SW480 (cell line): ENCODE data around the gene DAZAP2.

Experiments used
- DNase-seq: peaks from one replicate; pipeline ENCODE4 v3.0.0-alpha.2; 2016; ENCODE audit warnings: low spot score

The DAZAP2 gene, protein sequence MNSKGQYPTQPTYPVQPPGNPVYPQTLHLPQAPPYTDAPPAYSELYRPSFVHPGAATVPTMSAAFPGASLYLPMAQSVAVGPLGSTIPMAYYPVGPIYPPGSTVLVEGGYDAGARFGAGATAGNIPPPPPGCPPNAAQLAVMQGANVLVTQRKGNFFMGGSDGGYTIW

DNA sequence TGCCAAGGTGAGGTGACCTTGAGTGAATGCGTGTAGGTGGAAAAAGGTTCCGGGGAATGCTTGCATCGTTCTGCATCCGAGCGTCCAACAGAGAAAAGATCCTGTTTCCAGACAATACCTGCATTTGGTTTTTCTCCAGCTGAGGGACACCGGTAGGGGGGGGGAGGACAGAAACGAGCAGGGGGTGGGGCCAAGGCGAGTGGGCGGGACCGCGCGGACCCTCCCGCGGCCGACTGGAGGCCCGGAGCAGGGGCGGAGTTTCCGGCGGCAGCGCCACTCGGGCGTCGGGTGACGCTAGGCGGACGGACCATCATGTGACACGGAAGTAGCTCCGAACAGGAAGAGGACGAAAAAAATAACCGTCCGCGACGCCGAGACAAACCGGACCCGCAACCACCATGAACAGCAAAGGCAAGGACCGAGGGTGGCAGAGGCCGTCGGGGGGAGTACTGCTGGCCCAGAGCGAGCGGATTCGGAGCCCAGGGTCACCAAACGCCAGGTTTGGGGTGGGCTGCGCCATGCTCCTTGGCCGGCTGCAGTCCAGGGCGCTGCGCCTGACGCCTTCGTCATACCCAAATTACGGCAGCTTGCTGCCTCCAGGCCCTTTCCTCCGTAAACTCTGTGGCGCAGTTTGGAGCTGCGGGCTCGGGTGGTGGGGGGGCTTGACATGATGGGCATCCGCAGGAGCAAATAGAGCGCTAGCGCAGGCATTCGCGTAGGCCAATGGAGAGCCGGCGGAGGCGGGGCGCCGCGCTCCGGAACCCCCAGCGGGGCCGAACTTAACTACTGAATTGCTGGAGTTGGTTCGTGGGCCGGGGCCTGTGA is at the start of gene DAZAP2:
Gene DAZAP2 (plus strand): TSS at position 317 of the 825 bp plus-strand sequence. CDS start 82 bp downstream, at position 399.
- peak; percentile 94 for DNase-seq

DNA sequence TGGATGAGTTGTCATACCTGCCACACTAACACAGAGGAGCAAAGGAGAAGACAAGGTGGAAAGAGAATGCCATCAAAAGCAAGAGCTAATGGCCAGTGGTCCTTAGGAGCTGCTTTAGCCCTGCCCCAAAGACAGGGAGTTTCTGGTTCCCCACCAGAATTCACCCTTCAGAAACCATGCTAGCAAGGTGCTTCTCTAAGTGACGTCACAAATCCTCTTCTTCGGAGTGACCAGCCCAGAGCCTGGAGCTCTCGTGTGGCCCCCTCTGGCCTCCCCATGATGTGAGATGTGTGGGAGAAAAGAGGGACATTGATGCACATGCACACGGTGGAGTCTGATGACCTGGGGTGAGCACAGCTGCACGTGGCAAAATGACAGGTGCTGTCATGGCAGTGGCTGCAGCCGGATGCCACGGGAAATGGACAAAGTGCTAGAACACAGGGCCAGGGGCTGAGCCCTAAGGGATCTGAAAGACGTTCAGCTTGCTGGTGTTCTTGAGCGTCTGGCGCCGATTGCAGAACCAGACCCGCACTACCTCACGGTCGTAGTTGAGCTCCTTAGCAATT is 48.8 kb upstream of the DAZAP2 start:
- DNase-seq: no peak

DNA sequence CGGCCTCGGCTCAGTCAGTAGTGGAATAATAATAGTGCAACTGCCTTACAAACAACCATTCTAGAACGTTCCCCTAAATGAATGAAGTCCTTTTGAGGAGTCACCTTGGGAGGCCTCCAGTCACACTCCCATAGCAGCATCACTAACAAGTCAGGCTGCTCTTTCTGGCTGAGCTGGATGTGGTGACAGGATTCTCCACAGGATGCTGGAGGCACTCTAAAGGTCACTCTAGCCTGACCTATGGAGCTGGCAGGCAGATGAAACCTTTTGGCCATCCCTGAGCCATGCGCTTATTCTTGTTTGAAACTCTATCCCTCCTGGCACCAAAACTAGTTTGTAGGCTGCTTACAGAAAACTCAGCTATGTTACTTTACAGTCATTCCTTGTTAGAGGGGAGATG is 47.8 kb upstream of the DAZAP2 start:
- DNase-seq: no peak

DNA sequence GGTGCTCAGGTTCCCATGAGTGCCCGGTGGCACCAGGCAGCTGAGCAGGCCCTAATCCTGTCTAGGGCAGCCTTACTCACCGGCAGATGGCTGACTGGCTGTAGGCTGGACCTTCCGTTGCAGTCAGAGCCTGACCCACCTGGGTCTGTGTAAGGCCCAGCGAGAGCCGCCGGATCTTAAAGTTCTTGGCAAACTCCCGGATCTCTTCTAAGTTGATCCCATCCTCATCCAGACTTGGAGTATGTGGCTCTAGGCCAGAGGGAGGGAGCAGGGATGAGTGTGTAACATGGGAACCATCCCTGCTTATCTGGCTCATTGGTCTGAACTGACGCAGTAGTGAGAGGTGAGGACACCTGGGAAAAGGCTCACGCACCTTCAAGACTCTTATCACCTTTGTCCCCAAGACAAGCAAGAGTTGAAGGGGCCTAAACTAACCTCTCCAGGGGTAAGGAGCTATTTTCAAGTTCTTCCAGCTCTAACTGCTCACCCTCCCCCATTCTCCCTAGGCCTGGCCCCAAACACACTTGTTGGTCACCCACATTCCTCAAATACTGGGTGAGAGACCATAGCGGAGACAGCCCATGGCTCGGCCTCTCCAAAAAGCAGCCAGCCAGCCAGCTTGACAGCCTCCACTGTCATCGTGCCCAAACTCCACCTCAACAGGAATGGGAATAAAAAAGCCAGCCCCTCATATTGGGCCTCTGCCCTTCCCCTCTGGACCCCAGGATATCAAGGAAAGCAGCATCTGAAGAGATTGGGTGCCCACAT is 46.9 kb upstream of the DAZAP2 start:
- DNase-seq: no peak

DNA sequence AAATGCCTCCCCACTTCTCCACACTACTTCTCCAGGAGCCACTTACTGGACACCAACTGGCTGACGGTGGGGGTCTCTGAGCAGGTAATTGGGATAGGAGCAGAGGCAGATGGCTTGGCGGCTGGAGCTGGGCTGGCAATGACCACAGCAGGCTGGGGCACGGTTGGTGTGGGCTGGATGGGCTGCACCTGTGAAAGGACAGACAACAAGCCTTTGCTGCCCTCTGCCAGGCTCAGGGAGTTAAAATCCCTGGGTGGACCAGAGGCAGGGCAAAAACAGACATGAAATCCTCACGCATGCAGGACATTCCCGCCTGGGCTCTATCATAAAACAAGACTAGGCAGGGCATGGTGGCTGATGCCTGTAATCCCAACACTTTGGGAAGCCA is 46.3 kb upstream of the DAZAP2 start:
- no peak for DNase-seq

DNA sequence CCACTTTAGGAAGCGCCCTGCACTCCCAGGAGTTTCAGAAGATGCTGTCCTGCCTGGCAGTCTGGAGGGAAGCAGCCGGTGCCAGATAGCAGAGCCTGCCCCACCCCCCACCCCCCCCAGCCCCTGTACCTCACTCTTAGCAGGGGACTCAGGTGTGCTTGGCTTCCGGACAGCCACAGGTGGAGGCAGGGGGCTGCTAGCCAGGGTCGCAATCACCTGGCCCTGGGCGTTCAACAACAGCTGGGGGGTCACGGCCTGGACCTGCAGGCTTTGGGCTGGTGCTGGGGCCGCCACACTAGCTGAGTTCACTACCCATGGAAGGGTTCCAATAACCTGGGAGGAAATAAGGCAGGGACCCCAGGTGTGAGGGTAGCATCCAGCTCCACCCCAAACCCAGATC is 42.8 kb upstream of the DAZAP2 start:
- no peak for DNase-seq

DNA sequence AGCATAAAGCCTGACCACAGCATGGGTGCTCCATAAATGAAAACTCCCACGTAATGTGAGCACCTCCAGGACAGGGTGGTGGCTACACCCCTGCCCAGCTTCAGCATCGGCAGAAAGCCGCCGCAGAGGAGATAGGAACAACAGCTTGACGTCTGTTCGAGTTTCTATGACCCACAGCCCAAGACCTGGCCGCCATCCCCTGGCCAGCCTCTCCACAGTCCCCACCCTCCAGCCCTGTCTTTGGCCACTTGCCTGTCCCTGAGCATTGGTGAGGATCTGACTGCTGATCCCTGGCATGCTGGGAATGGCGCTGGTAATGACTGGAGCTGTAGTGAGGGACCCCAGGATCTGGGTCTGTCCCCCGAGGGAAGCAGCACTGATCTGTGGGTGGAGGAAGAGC is 42.1 kb upstream of the DAZAP2 start:
- DNase-seq: no peak

DNA sequence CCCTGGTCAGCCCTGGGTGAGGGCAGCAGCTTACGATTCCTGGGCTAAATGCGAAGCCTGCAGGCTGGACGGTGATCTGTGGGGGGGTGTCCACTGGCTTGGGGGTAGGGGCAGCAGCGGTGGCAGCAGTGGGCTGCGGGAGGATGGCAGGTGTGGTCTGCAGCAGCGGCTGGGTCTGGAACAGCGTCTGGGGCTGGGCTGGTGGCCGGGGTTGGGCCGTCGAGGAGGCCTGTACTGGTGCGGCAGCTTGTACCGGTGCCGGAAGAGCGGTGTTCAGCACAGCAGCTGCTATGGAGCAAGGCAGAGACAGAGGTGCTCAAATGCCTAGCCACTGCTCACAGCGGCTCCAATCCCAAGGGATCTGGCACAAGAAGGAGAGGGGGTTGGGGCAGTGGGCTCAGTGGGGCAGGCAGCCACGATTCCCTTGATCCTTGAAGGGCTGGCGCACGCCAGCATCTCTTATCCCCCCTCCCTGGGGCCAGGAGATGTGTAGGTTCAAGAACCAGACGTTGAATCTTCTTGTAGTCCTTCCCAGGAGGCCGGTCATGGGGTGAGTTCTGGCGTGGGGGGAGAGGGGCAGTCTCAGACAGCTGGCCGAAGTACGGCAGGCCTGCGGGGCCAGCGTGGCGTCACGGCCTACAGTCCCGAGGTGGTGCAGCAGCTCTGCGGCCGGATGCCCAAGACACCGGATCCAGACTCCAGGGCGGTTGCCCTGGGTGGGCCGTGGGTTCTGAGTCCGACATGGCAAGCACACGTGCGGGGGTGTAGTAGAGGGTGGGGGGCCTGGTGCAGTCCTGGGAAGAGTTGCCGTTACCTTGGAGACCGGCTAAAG is 40.7 kb upstream of the DAZAP2 start:
- no peak for DNase-seq

DNA sequence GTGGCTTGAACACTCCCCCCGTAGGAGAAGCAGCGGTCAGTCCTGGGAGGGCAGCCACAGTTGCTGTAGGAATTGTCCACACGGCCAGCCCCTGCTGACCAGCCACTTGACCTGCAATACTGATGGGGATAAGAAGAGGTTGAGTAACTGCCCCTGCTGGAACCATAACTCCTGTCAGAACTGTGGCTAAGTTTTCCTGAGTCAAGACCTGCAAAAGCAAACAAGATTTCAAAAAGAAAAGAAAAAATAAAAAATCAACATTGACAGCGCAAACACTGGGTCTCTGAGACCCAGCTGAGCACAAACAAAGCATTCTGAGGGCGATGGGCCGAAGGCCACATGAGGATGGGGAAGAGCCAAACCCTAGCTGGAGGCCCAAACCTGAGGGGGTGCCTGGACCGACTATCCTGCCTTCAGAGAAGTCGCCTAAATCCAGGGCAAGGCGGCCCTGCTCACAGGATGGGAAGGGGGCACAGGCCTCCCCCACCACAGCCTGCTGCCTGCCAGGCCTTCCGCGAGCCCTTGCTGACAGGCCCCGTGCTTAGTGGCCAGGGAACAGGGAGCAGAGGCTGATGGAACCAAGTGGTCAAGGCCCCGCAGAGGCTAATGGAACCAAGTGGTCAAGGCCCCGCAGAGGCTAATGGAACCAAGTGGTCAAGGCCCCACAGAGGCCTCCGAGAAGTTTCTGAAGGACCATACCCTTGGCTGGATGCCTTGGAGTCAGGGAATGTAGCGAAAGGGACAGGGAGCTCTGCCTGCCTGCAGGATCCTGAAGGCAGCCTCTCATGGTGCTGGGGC is 39.9 kb upstream of the DAZAP2 start:
- no peak for DNase-seq

DNA sequence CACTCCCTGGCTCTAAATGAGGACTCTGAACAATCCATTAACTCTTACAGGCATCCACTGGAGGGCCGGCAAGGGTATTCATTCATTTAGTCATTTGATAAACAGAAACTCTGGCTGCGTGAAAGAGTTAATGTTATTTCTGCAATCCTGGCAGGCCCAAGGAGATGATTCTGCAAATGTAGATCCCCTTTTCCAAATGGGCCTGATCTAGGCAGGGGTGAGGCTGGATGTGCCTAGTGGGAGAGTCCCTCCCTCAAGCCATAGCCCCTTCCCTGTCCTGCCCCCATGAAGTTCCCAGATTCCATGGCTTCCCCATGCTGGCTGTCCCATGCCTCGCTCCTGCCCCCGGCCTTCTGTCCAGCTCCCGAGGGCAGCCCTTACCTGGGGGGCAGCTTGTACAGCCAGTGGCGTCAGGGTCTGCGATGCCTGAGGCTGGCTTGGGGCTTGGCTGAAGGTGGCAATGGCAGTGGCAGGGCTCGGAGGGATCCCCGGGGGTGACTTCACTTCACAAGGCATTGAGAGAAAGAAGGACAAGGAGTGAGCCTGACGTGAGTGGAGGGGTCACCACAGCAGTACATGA is 39.2 kb upstream of the DAZAP2 start:
- DNase-seq: no peak

DNA sequence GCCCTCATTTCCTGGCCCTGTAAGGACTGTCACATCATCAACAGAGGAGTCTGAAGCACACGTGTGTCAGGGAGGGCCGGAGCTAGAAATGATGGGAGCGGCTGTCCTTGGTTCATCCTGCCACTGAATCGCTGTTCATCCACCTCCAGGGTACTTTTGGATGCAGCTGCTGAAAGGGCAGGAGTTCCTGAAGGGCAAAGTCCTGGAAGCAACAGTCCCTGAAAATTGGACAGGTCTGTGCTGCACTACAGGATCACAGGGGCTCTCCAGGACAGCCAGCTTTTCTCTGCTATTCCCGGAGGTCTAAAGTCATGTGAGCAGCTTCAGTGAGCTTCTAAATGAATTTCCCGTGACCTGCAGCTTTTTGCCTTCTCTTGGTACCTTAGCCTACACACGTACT is 38.5 kb upstream of the DAZAP2 start:
- DNase-seq: no peak

DNA sequence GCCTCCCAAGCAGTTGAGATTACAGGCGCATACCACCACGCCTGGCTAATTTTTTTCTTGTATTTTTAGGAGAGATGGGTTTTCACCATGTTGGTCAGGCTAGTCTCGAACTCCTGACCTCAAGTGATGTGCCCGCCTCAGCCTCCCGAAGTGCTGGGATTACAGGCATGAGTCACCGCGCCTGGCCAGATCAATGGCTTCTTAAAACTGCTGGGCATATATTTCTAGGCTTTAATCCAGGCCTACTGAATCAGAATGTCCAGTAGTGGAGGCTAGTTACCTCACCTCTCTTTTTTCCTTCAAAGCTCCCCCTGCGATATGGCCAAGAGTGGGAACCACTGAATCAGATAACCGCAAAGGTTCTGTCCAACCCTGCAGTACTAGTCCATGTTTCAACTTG is 37.8 kb upstream of the DAZAP2 start:
- no peak for DNase-seq

DNA sequence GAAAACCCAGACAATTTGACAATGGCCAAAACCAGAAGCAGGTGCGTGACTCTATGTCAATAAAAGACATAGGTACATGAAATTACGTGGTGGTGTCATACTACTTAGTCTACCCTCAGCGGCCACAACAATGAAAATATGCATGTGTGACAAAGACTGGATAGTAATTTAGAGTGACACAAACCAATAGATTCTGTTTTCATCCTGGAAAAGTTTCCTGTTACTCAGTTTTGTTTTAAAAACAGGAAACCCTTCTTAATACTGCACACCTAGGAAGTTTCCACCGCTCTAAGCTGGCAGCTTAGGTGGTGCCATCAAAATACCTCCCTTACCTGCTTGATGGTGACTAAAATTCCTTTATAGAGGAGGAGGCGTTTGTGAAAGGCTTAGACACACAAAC is 35.9 kb upstream of the DAZAP2 start:
- no peak for DNase-seq

DNA sequence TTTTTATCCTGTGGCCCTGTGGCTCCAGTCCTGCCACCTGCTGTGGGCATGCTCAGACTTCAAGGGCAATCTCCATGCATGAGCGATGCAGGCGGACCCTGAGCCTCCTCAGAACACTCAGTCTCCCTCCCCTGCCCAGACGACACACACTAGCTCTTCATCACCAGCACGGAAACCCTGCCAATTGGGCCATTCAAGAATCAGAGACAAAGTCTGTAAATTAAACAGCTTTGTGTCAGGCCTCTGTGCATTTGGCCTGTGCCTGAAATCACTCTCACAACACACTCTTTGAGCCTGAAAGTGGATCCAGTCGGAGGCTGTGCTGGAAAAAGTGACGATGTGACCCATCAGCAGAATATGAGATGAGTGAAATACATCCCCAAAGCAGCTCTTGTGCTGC is 33.3 kb upstream of the DAZAP2 start:
- no peak for DNase-seq

DNA sequence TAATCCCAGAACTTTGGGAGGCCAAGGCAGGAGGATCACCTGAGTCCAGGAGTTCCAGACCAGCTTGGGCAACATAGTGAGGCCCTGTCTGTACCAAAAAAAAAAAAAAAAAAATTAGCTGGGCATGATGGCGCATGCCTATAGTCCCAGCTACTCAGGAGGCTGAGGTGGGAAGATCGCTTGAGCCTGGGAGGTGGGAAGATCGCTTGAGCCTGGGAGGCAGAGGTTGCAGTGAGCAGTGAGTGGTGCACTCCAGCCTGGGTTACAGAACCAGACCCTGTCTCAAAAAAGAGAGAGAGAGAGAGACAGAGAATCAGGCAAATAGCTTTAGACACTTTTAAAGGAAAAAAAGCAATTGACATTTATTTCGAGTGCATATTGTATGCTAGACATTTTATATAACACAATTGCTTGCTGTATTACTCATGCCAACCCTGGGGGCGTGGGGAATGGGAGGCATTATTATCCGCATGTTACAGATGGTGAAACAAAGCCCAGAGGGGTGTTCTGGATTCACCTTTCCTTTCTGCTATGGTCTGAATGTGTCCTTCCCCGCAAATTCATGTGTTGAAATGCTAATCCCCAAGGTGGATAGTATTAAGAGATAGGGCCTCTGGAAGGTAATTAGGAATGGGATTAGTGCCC is 30.5 kb upstream of the DAZAP2 start:
- DNase-seq: no peak

DNA sequence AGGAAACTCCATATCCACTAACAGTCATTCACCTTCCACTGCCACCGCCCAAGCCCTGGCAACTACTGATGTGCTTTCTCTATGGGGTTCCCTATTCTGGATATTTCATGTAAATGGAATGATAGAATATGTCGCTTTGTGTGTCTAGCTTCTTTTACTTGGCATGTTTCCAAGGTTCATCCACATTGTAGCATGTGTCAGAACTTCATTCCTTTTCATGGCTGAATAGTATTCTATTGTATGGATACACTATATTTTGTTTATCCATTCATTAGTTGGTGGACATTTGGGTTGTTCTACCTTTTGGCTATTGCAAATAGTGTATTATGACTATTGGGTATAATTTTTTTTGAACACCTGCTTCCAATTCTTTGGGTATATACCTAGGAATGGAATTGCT is 29.4 kb upstream of the DAZAP2 start:
- no peak for DNase-seq

DNA sequence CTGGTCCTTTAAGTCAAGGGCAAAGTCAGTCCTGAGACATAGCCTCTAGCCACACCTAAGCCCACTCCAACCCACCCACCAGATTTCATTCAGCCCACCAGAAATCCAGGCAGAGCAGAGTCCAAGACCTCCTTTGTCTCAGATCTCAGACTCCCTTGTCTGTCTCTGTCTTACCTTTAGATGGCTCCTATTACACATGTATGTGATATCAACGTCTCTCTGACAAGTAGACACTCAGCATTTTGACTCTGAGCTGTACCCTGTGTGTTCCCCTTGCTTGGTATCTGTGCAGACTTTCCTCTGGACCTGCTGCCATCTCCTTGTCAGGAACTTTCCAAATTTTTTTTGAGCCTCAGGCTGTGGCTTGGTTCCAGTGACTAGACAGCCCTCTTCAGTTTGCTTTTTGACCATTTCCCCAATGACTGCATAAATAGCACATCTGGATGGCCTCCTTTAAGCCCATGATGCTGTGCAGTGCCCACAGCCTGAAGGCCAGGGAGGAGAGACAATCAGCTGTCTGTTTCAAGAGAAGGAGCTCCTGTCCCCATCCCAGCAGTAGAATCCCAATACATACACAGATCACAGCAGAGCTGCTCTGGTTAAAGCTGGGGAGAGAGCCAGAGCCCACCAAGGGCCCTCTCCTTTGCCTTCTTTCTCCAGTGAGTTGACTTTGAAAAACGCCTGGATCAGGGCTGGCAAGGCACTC is 27.8 kb upstream of the DAZAP2 start:
- no peak for DNase-seq

DNA sequence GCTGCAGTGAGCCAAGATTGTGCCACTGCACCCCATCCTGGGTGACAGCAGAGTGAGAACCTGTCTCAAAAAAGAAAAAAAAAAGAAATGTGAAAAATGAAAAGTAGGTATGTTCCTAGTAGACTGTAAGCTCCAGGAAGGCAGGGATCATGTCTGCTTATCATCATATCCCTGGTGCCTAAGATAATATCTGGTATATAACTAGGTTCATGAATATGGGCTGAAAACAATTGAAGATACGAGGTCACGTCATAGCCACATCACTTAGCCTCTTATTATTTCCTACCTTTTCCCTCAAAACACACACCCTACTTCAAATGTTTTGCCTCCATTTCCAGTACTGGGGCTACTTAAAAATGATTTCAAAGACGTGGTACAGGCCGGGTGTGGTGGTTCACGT is 23.7 kb upstream of the DAZAP2 start:
- DNase-seq: no peak

DNA sequence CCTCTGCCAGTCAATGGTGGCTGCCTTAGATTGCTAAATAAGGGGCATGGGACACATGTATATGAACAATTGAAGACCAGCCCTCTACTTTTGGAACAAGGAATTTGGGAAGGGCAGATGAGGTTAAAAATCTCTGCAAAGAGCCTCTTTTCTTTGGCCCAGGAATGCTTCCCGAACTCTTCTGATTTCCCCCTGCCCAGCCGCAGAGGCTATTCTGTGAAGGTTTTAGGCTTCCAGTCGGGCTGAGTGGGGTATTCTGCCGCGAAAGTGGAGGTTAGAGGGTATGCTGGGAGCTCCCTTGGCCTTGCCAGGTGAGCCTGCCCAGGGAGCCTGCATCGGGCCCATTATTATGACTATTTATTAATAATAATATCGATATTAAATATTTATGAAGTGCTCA is 22.0 kb upstream of the DAZAP2 start:
- no peak for DNase-seq
